Measurements from ENCODE around the gene CHCHD3.
"Not testable (repeated sequence)": the region's sequence is repeated elsewhere in the genome, so short reads cannot be mapped to it uniquely, and the experiment has no call there.

CHCHD3 gene

GRCh38 chr7:132998763-132999162 is 83.1 kb downstream of the CHCHD3 start:
- DNase-seq = no peak

GRCh38 chr7:132997505-132997904 is 84.4 kb downstream of the CHCHD3 start:
- no peak for DNase-seq

GRCh38 chr7:132996581-132997242 is 85.2 kb downstream of the CHCHD3 start:
- DNase-seq = no peak

GRCh38 chr7:132993377-132994013 is 88.4 kb downstream of the CHCHD3 start:
- DNase-seq = no peak

GRCh38 chr7:132991615-132992587 is 90.0 kb downstream of the CHCHD3 start:
- DNase-seq = no peak

GRCh38 chr7:132988117-132988516 is 93.8 kb downstream of the CHCHD3 start:
- no peak for DNase-seq

- no peak for DNase-seq
These were observed 101.5 kb downstream of the CHCHD3 start for GRCh38 chr7:132980402-132980801.

- no peak for DNase-seq
These were observed 102.4 kb downstream of the CHCHD3 start for GRCh38 chr7:132979524-132979923.

- no peak for DNase-seq
These were observed 104.7 kb downstream of the CHCHD3 start for GRCh38 chr7:132977234-132977633.

- no peak for DNase-seq
These were observed 109.1 kb downstream of the CHCHD3 start for GRCh38 chr7:132972745-132973144.

- DNase-seq = no peak
These were observed 111.6 kb downstream of the CHCHD3 start for GRCh38 chr7:132970257-132970656.

- no peak for DNase-seq
These were observed 112.4 kb downstream of the CHCHD3 start for GRCh38 chr7:132969520-132969919.

- DNase-seq = not testable (repeated sequence)
These were observed 114.4 kb downstream of the CHCHD3 start for GRCh38 chr7:132967470-132967848.

- no peak for DNase-seq
These were observed 115.0 kb downstream of the CHCHD3 start for GRCh38 chr7:132966754-132967469.

- no peak for DNase-seq
These were observed 115.9 kb downstream of the CHCHD3 start for GRCh38 chr7:132965951-132966350.

- peak; percentile 53 for DNase-seq
These were observed 117.0 kb downstream of the CHCHD3 start for GRCh38 chr7:132964876-132965275.

- DNase-seq = no peak
These were observed 122.0 kb downstream of the CHCHD3 start for GRCh38 chr7:132959891-132960290.

GRCh38 chr7:132956556-132956955 is 125.3 kb downstream of the CHCHD3 start:
- no peak for DNase-seq

GRCh38 chr7:132953468-132953867 is 128.4 kb downstream of the CHCHD3 start:
- DNase-seq = no peak

GRCh38 chr7:132950725-132951124 is 131.2 kb downstream of the CHCHD3 start:
- DNase-seq = no peak

- no peak for DNase-seq
These were observed 134.9 kb downstream of the CHCHD3 start for GRCh38 chr7:132947011-132947410.

- no peak for DNase-seq
These were observed 137.1 kb downstream of the CHCHD3 start for GRCh38 chr7:132944774-132945173.

GRCh38 chr7:132943645-132944044 is 138.2 kb downstream of the CHCHD3 start:
- DNase-seq = no peak

All from suppressor macrophage treated with lipopolysaccharide for 4 hours (primary cell).